HG03280 (cell line): ENCODE measurements around the gene EMP2.
"Not testable (repeated sequence)": the region's sequence is repeated elsewhere in the genome, so short reads cannot be mapped to it uniquely, and the experiment has no call there.

Source experiments
- ATAC-seq: cut with Tn5 transposase; IDR thresholded peaks from one replicate; pipeline ENCODE4 v1.9.1; 2021; ENCODE audit warnings: mild to moderate bottlenecking, moderate library complexity; ENCODE audit not compliant: unreplicated experiment

The EMP2 gene

GRCh38 chr16:10579965-10580882, at the start of gene EMP2:
Gene EMP2 (minus strand): TSS chr16:10580598. CDS start chr16:10547617, 32,981 bp downstream.
- ATAC-seq = no peak

- ATAC-seq = no peak
These were observed 49.2 kb upstream of the EMP2 start for GRCh38 chr16:10629592-10629963.

GRCh38 chr16:10625595-10626357, 45.4 kb upstream of the EMP2 start:
- no peak for ATAC-seq

GRCh38 chr16:10624527-10624926, 44.1 kb upstream of the EMP2 start:
- no peak for ATAC-seq

- no peak for ATAC-seq
These were observed 42.7 kb upstream of the EMP2 start for GRCh38 chr16:10623059-10623458.

GRCh38 chr16:10622036-10622921, 41.9 kb upstream of the EMP2 start:
- ATAC-seq = no peak

GRCh38 chr16:10621216-10621949, 41.0 kb upstream of the EMP2 start:
- not testable (repeated sequence) for ATAC-seq

GRCh38 chr16:10620120-10620519, 39.7 kb upstream of the EMP2 start:
- ATAC-seq = no peak

GRCh38 chr16:10619271-10619849, 39.0 kb upstream of the EMP2 start:
- no peak for ATAC-seq

GRCh38 chr16:10618710-10619209, 38.4 kb upstream of the EMP2 start:
- no peak for ATAC-seq

GRCh38 chr16:10617662-10618420, 37.4 kb upstream of the EMP2 start:
- ATAC-seq = no peak

- no peak for ATAC-seq
These were observed 36.6 kb upstream of the EMP2 start for GRCh38 chr16:10616756-10617640.

GRCh38 chr16:10616419-10616755, 36.0 kb upstream of the EMP2 start:
- no peak for ATAC-seq

GRCh38 chr16:10614685-10615084, 34.3 kb upstream of the EMP2 start:
- ATAC-seq = no peak

GRCh38 chr16:10613785-10614485, 33.5 kb upstream of the EMP2 start:
- ATAC-seq = no peak

- ATAC-seq = no peak
These were observed 32.3 kb upstream of the EMP2 start for GRCh38 chr16:10612649-10613179.

- ATAC-seq = no peak
These were observed 31.5 kb upstream of the EMP2 start for GRCh38 chr16:10611825-10612342.
